B cell (primary cell): ENCODE measurements around the gene PRODH.

Source experiments
- CTCF ChIP-seq: fragments of 200-600 bp; IDR thresholded peaks from one replicate; pipeline ENCODE4 v1.8.0; 2022; ENCODE audit warnings: antibody characterized with exemption, mild to moderate bottlenecking
- EZH2 ChIP-seq: IDR thresholded peaks from 2 replicates; pipeline ENCODE4 v1.6.1; 2012; ENCODE audit warnings: borderline replicate concordance, low read depth, mild to moderate bottlenecking, moderate library complexity, low read length; ENCODE audit not compliant: insufficient read depth, poor library complexity, severe bottlenecking

GRCh38 chr22:18979957-18980356 is 43.9 kb upstream of the PRODH start:
- no peak for TF ChIP-seq CTCF
- TF ChIP-seq EZH2: no peak
